GM12891 (cell line): ENCODE data around the gene MANEAL.

ENCODE experiments used
- DNase-seq: peaks from one replicate; pipeline ENCODE4 v3.0.0; 2011; ENCODE audit warnings: low spot score; ENCODE audit not compliant: insufficient read length
- FAIRE-seq: peaks from 2 replicates; lab custom pipeline; 2011; peaks lifted over from hg19 to GRCh38; lab: Jason Lieb, UNC
- PAX5 ChIP-seq: IDR thresholded peaks from 2 replicates; pipeline ENCODE4 v1.6.1; 2011; ENCODE audit warnings: low read length, moderate library complexity, mild to moderate bottlenecking; ENCODE audit not compliant: insufficient read depth, severe bottlenecking
- POLR2A ChIP-seq: IDR thresholded peaks from 2 replicates; pipeline ENCODE4 v1.6.1; 2011; ENCODE audit warnings: low read depth, low read length, control low read depth
- POLR2AphosphoS5 ChIP-seq: IDR thresholded peaks from 2 replicates; pipeline ENCODE4 v1.6.1; 2011; ENCODE audit warnings: low read depth, low read length, control low read depth
- POU2F2 ChIP-seq: IDR thresholded peaks from 2 replicates; pipeline ENCODE4 v1.6.1; 2011; ENCODE audit warnings: low read depth, mild to moderate bottlenecking, control low read depth, low read length, moderate library complexity
- SPI1 ChIP-seq: IDR thresholded peaks from 2 replicates; pipeline ENCODE4 v1.6.1; 2011; ENCODE audit warnings: low read depth, low read length, control low read depth
- TAF1 ChIP-seq: IDR thresholded peaks from 2 replicates; pipeline ENCODE4 v1.6.1; 2011; ENCODE audit warnings: low read depth, low read length, control low read depth

The MANEAL gene

DNA sequence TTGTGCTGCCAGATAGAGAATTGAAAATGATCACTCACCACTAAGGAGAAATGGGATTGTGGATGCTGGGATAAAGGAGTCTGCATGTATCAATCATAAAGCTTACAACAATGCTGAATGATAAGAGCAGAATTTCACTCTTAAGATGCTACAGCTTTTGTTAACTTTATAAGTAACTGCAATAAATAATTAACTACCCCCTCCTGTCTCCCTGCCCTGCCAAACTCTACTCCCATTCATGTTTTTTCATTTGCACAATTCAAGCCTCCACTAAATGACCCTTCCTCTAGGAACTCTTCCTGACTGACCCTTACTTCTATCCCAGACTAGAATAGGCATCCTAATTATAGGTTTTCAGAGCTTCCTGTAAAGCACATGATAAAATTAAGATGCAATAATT is 50.9 kb downstream of the MANEAL start:
- DNase-seq (no peak), FAIRE-seq (no peak)
- TF ChIP-seq TAF1 (no peak), PAX5 (no peak), POU2F2 (no peak), POLR2A (no peak), SPI1 (no peak), POLR2AphosphoS5 (no peak)

DNA sequence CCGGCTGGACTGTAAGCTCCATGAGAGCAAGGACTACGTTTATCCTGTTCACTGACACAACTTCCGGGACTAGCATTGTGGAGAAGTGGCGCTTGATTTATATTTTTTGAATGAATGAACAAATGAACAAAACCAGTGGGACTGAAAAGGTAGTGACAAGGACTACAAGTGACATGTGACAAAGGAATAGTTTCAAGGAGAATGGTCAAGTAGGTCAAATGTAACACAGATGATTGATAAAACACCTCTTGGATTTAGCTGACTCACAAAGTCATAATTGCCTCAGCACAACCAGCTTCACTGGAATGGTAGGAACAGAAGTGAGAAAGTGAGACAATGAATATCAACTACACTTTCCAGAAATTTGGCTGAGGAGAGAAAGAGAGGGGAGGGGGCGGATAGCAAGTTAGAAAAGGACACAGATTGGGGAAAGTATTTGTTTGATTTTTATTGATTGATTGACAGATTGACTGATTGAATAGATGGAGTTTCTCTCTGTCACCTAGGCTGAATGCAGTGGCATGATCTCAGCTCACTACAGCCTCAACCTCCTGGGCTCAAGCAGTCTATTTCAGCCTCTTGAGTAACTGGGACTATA is 51.5 kb downstream of the MANEAL start:
- no peak for TF ChIP-seq SPI1
- TF ChIP-seq POU2F2 = no peak
- no peak for TF ChIP-seq POLR2A
- TF ChIP-seq TAF1 = no peak
- TF ChIP-seq POLR2AphosphoS5 = no peak
- no peak for TF ChIP-seq PAX5
- no peak for FAIRE-seq

DNA sequence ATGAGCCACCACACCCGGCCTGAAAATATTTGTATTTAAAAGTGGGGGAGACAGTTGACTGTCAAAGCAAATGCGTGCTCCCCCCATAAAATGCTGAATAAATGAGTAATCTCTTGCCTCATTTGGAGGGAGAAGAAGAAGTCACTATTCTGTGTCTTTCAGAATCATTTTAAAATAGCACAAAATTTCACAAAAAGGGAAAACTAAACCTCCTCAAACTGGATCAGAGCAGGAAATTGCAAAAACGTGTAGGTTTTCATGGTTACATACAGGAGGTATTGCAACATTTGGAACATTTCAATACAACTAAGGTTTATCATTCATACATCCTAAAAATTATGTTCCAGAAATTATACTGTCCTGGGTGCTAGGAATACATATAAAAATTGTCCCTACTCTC is 52.1 kb downstream of the MANEAL start:
- no peak for DNase-seq

More for the DNA sequence above, 51.5 kb downstream of the MANEAL start:
- no peak for DNase-seq

DNA sequence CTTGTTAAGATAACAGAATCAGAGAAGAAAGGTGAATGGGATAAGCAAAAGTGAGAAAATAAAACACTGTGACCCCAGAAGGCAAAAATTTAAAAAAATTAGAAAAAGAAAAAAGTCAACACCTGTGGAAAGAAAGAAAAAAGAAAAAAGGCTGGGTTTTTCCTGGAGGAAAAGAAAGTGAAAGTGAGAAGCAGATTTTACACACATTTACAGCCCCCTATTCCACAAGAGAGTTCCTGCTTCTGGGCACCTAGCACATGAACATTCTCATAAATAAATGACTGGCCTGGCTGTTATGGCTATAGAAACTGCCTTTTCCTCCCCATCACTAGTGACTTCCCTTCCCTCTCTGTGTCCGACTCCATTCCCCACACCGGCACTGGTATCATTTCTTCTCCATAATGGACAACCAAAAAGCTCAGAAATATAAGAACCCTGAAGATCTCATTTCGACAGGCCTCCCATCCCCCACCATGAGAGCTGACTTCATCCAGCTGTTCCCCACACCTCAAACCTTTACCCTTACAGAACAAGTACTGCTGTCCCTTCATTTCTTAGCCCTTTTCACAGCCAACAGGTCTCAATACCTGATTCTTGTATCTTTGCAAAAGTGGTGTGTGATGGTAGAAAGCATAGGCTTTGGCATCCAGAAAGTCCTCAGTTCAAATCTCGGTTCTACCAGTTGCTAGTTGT is 53.1 kb downstream of the MANEAL start:
- no peak for DNase-seq
- peak; percentile 70 for FAIRE-seq
- peak; percentile 24; the same call in 1 of the 2 replicates for TF ChIP-seq SPI1
- TF ChIP-seq POU2F2 = no peak

More for the DNA sequence above, 52.1 kb downstream of the MANEAL start:
- TF ChIP-seq POLR2A = no peak
- TF ChIP-seq PAX5 = no peak
- TF ChIP-seq TAF1 = no peak
- no peak for TF ChIP-seq SPI1
- TF ChIP-seq POU2F2 = no peak
- no peak for TF ChIP-seq POLR2AphosphoS5
- no peak for FAIRE-seq

DNA sequence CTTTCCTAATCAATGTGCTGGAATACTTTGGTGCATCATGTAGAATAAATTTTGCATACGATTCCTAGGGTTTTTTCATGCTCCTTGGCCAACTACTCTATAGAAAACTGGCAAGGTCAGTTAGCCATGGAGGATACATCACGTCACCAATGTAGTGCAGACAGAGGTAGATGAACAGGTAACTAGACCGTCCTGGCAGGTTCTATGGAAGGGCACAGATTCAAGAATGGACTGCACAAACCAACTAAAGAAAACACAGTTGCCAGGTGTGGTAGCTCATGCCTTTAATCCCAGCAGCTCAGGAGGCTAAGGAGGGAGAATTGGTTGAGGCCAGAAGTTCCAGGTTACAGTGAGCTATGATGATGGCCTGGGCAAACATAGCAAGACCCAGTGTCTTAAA is 55.8 kb downstream of the MANEAL start:
- TF ChIP-seq TAF1 (no peak), SPI1 (no peak), PAX5 (no peak), POLR2A (no peak), POLR2AphosphoS5 (no peak), POU2F2 (no peak)
- no peak for DNase-seq
- no peak for FAIRE-seq

DNA sequence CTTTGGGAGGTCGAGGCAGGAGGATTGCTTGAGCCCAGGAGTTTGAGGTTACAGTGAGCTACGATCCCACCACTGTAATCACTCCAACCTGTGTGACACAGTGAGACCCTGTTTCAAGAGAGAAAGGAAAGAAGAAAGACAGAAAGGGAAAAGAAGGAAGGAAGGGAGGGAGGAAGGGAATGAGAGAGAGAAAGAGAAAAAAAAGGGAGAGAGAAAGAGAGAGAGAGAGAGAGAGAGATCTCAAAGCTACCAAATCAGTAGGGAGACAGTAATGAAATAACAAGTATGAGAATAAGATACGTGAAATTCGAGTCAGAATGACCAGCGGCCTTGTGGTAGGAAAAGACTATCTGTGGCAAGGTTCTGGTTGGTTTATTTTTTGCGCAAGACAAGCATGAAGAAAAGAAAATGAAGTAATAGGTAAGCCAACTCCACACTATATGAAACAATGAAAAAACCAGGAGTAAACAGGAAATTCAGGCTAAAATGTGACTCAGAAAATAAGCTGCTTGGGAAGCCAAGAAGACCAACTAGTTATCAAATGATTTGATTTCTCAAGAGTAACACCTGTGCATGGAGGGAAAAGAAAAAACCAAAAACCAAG is 56.8 kb downstream of the MANEAL start:
- TF ChIP-seq TAF1 (no peak), SPI1 (no peak), POU2F2 (no peak), PAX5 (no peak), POLR2A (no peak), POLR2AphosphoS5 (no peak)
- FAIRE-seq = no peak
- DNase-seq = no peak
